Neuronal stem cell (in vitro differentiated cells): ENCODE measurements around the gene MORC2.

Source experiments
- DNase-seq: peaks from one replicate; pipeline ENCODE4 v3.0.0-alpha.2; 2013; ENCODE audit warnings: low spot score
- H2AFZ ChIP-seq: one replicate; pipeline ENCODE4 v1.6.1; 2013; ENCODE audit warnings: mild to moderate bottlenecking, low read length, inconsistent platforms
- H2AK5ac ChIP-seq: 2 replicates; pipeline ENCODE4 v1.6.1; 2013; ENCODE audit warnings: low read depth, mild to moderate bottlenecking, inconsistent platforms, low read length, moderate library complexity, mixed read lengths
- H2BK120ac ChIP-seq: 2 replicates; pipeline ENCODE4 v1.6.1; 2013; ENCODE audit warnings: low read depth, mild to moderate bottlenecking, inconsistent platforms, low read length, moderate library complexity, mixed read lengths
- H2BK12ac ChIP-seq: one replicate; pipeline ENCODE4 v1.6.1; 2013; ENCODE audit warnings: low read length, inconsistent platforms
- H2BK15ac ChIP-seq: 2 replicates; pipeline ENCODE4 v1.6.1; 2013; ENCODE audit warnings: mild to moderate bottlenecking, low read length, inconsistent platforms, mixed read lengths
- H2BK5ac ChIP-seq: one replicate; pipeline ENCODE4 v1.6.1; 2013; ENCODE audit warnings: inconsistent platforms, mild to moderate bottlenecking, low read length, moderate library complexity
- H3K14ac ChIP-seq: one replicate; pipeline ENCODE4 v1.6.1; 2013; ENCODE audit warnings: low read length, inconsistent platforms
- H3K18ac ChIP-seq: 2 replicates; pipeline ENCODE4 v1.6.1; 2013; ENCODE audit warnings: low read length, inconsistent platforms
- H3K23ac ChIP-seq: 2 replicates; pipeline ENCODE4 v1.6.1; 2013; ENCODE audit warnings: low read depth, mild to moderate bottlenecking, mixed read lengths, low read length, inconsistent platforms; ENCODE audit not compliant: poor library complexity
- H3K27ac ChIP-seq: replicated peaks from 3 replicates; pipeline ENCODE4 v1.5.1; 2013; ENCODE audit warnings: low read length, inconsistent platforms
- H3K27me3 ChIP-seq, 3 experiments: 2 replicates each; pipeline ENCODE4 v1.6.1; 2013; ENCODE audit warnings: low read length in 3 of 3, mild to moderate bottlenecking in 2 of 3, inconsistent platforms in 1 of 3, low read depth in 1 of 3, mixed read lengths in 1 of 3, moderate library complexity in 1 of 3; ENCODE audit not compliant: control insufficient read depth in 3 of 3, insufficient read depth in 3 of 3
- H3K36me3 ChIP-seq, 2 donors: replicated peaks in 1 of 2; 2 replicates each; pipeline ENCODE4 v1.6.1; 2013; ENCODE audit warnings: low read length in 2 of 2; ENCODE audit not compliant: control insufficient read depth in 2 of 2, insufficient read depth in 2 of 2
- H3K4ac ChIP-seq: 2 replicates; pipeline ENCODE4 v1.6.1; 2013; ENCODE audit warnings: inconsistent platforms, mild to moderate bottlenecking, low read length, moderate library complexity
- H3K4me1 ChIP-seq, 2 donors: 1 replicate in 1 of 2; 2 replicates in 1 of 2; pipeline ENCODE4 v1.6.1; 2013; ENCODE audit warnings: low read length in 2 of 2, low read depth in 1 of 2; ENCODE audit not compliant: control insufficient read depth in 2 of 2, insufficient read depth in 1 of 2
- H3K4me2 ChIP-seq: one replicate; pipeline ENCODE4 v1.6.1; 2013; ENCODE audit warnings: mild to moderate bottlenecking, low read length, inconsistent platforms; ENCODE audit not compliant: insufficient read depth, poor library complexity, severe bottlenecking
- H3K4me3 ChIP-seq, 2 donors: 2 replicates each; pipeline ENCODE4 v1.5.1; 2013; ENCODE audit warnings: low read length in 2 of 2, mild to moderate bottlenecking in 2 of 2, inconsistent platforms in 1 of 2, moderate library complexity in 1 of 2
- H3K79me1 ChIP-seq: one replicate; pipeline ENCODE4 v1.6.1; 2013; ENCODE audit warnings: low read depth, mild to moderate bottlenecking, inconsistent platforms, low read length, moderate library complexity
- H3K9ac ChIP-seq: one replicate; pipeline ENCODE4 v1.6.1; 2013; ENCODE audit warnings: mild to moderate bottlenecking, low read depth, low read length, inconsistent platforms; ENCODE audit not compliant: poor library complexity
- H3K9me3 ChIP-seq, 2 donors: replicated peaks in 1 of 2; 2 replicates each; pipeline versions ENCODE3 to v1.6.1; 2013; ENCODE audit warnings: low read length in 2 of 2, mild to moderate bottlenecking in 2 of 2, inconsistent platforms in 1 of 2, low read depth in 1 of 2, mixed read lengths in 1 of 2, moderate library complexity in 1 of 2; ENCODE audit not compliant: control insufficient read depth in 2 of 2, insufficient read depth in 1 of 2
- H4K8ac ChIP-seq: one replicate; pipeline ENCODE4 v1.6.1; 2013; ENCODE audit warnings: low read depth, mild to moderate bottlenecking, inconsistent platforms, low read length, moderate library complexity
- H4K91ac ChIP-seq: one replicate; pipeline ENCODE4 v1.6.1; 2013; ENCODE audit warnings: low read length, low read depth, mild to moderate bottlenecking, inconsistent platforms; ENCODE audit not compliant: poor library complexity
- WGBS, 2 donors: extraction: QIAGEN DNeasy Blood & Tissue Kit; methylation state at CpG; one replicate each; pipeline ENCODE4 v1.1.7; 2013; ENCODE audit warnings: missing lambda C conversion rate in 2 of 2, mixed read lengths in 1 of 2; ENCODE audit not compliant: insufficient read length in 2 of 2, insufficient replicate concordance in 1 of 2; ENCODE audit errors: extremely low coverage in 2 of 2; 5-methylcytosine and 5-hydroxymethylcytosine counted together

The MORC2 gene

DNA sequence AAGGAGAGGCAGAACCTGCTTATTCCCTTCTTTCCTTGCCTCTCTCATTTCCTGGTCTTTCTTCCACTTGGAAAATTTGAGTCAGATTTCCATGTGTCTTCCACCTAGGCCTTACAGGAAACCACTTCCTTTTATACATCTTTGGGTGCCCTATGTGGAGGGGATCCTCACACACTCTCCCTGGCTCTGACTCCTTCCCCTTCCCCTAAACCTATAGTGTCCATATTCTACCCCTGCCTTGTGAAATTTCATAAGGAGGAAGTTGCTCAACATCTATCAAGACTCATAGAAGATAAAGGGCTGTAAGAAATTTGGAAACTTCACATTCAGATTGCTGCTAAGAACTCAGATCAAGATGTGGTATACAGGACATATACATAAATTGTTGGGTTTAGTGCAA is 20.9 kb upstream of the MORC2 start:
- Histone ChIP-seq H3K14ac (no peak overlapping the region), H2AFZ (no peak overlapping the region), H2BK5ac (no peak overlapping the region), H3K36me3 (peaks cover 0 to 2% of the 10 kb centered on the region in 2 donors), H2AK5ac (no peak overlapping the region), H3K23ac (no peak overlapping the region), H2BK12ac (no peak overlapping the region), H2BK120ac (no peak overlapping the region), H3K4me1 (no peaks in the 10 kb centered on the region), H4K8ac (no peak overlapping the region), H3K79me1 (no peaks in the 10 kb centered on the region), H3K9ac (no peak overlapping the region), H3K27me3 (no peaks in the 10 kb centered on the region), H4K91ac (no peak overlapping the region), H2BK15ac (no peak overlapping the region), H3K4ac (no peak overlapping the region), H3K18ac (no peak overlapping the region), H3K9me3 (peaks cover 3 to 17% of the 10 kb centered on the region in 2 donors), H3K27ac (no peak overlapping the region), H3K4me3 (no peak overlapping the region), H3K4me2 (no peak overlapping the region)
- no peak for DNase-seq

DNA sequence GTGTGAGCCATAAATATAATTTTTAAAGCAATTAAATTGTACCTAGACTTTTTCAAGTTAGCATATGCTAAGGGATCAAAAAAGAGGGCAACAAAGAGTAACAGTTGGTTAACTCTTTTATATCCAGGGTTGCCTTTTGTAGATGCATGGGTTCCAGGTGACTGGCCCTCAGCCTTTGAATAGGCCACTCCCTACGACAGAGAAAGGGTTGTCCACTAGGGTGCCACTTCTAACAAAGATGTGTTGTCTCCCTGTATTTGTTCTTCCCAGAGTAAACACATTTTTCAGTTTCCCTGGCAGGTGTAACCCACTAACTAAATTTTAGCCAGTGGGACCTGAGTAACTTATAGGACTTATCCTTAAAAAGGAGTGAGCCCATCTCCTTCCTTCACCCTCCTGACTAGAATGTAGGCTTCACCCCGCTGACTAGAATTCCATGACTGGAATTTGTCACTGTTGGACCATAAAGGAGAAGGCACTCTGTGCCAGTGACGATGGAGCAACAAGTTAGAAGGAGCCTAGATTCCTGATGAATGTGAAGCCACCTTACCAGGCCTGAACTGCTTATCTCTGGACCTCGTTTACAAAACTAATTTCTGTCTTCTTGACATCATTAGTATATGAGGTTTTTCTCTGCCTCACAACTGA is 17.1 kb upstream of the MORC2 start:
- H3K9ac ChIP-seq, result no peak overlapping the region
- H2BK12ac ChIP-seq, result no peak overlapping the region
- peaks cover 20 to 23% of the 10 kb centered on the region in 2 donors for H3K9me3 ChIP-seq
- H2BK15ac ChIP-seq, result no peak overlapping the region
- no peak overlapping the region for H3K4me3 ChIP-seq
- peaks cover 0 to 2% of the 10 kb centered on the region in 2 donors for H3K36me3 ChIP-seq
- no peak overlapping the region for H3K4ac ChIP-seq
- H2BK5ac ChIP-seq, result no peak overlapping the region
- no peak overlapping the region for H2AK5ac ChIP-seq
- H3K18ac ChIP-seq, result no peak overlapping the region
- no peak overlapping the region for H3K4me2 ChIP-seq
- DNase-seq, result no peak
- no peak overlapping the region for H2AFZ ChIP-seq
- no CpG with 5 or more reads among the region's 4 CpGs for WGBS, 2 donors
- H3K14ac ChIP-seq, result no peak overlapping the region
- no peaks in the 10 kb centered on the region for H3K4me1 ChIP-seq
- no peak overlapping the region for H3K27ac ChIP-seq
- H4K91ac ChIP-seq, result no peak overlapping the region
- H3K27me3 ChIP-seq, result no peaks in the 10 kb centered on the region
- no peaks in the 10 kb centered on the region for H3K79me1 ChIP-seq
- no peak overlapping the region for H4K8ac ChIP-seq
- H3K23ac ChIP-seq, result no peak overlapping the region
- no peak overlapping the region for H2BK120ac ChIP-seq

DNA sequence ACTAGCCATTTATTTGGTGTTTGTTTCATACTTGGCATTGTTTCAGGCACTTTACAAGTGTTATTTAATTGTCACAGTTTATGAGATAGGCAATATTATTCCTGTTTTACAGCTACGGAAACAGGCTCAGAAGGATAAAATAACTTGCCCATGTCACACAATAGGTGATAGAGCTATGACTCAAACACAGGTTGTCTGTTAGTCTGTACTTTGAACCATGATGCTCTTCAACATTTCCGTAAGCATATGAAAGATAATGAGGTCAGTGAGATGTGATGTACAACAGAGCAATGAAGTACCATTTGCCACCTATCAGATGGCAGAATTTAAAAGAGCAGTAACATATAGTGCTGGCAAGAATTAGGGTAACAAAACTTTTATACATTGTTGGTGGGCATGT is 15.7 kb upstream of the MORC2 start:
- H3K27ac ChIP-seq, result no peak overlapping the region
- no peak overlapping the region for H3K9ac ChIP-seq
- H3K18ac ChIP-seq, result no peak overlapping the region
- no peak overlapping the region for H2BK15ac ChIP-seq
- H3K4me2 ChIP-seq, result no peak overlapping the region
- H3K79me1 ChIP-seq, result no peaks in the 10 kb centered on the region
- peaks cover 24 to 30% of the 10 kb centered on the region in 2 donors for H3K9me3 ChIP-seq
- no peaks in the 10 kb centered on the region for H3K4me1 ChIP-seq
- H4K8ac ChIP-seq, result no peak overlapping the region
- no peak overlapping the region for H3K14ac ChIP-seq
- H2AFZ ChIP-seq, result no peak overlapping the region
- no peak overlapping the region for H2BK12ac ChIP-seq
- no peak overlapping the region for H2BK120ac ChIP-seq
- H3K4ac ChIP-seq, result no peak overlapping the region
- peaks cover 0 to 2% of the 10 kb centered on the region in 2 donors for H3K36me3 ChIP-seq
- H3K23ac ChIP-seq, result no peak overlapping the region
- no peak overlapping the region for H3K4me3 ChIP-seq
- H4K91ac ChIP-seq, result no peak overlapping the region
- WGBS, 2 donors, result no CpG with 5 or more reads among the region's 2 CpGs
- H3K27me3 ChIP-seq, result no peaks in the 10 kb centered on the region
- H2AK5ac ChIP-seq, result no peak overlapping the region
- no peak for DNase-seq
- H2BK5ac ChIP-seq, result no peak overlapping the region

DNA sequence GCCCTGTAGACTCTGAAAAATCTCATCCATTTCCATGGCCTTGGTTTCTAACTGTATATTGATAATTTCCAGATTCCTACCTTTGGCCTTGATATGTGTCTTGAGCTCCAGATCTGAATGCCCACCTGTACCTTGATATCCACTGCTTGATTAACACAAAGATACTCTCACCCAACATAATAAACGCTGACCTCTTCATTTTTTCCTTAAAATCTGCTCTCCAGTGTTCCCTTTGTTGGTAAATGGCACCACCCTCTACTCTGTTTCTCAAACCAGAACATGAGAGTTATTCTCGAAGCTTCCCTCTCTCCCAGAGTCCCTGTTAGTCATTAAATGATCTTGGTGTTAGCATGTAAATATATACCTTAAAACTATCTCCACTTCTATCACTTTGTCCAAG is 13.9 kb upstream of the MORC2 start:
- H4K91ac ChIP-seq, result no peak overlapping the region
- no peak overlapping the region for H2BK12ac ChIP-seq
- no peak overlapping the region for H2AFZ ChIP-seq
- H2AK5ac ChIP-seq, result no peak overlapping the region
- no peak overlapping the region for H3K4me2 ChIP-seq
- no peak overlapping the region for H3K4ac ChIP-seq
- no peak for DNase-seq
- H2BK15ac ChIP-seq, result no peak overlapping the region
- no peak overlapping the region for H2BK120ac ChIP-seq
- peaks cover 30 to 45% of the 10 kb centered on the region in 2 donors for H3K9me3 ChIP-seq
- H3K4me1 ChIP-seq, result no peaks in the 10 kb centered on the region
- H3K79me1 ChIP-seq, result peaks cover 4% of the 10 kb centered on the region
- no peaks in the 10 kb centered on the region for H3K27me3 ChIP-seq
- H3K27ac ChIP-seq, result no peak overlapping the region
- H2BK5ac ChIP-seq, result no peak overlapping the region
- peaks cover 7 to 15% of the 10 kb centered on the region in 2 donors for H3K36me3 ChIP-seq
- no peak overlapping the region for H4K8ac ChIP-seq
- no peak overlapping the region for H3K23ac ChIP-seq
- H3K14ac ChIP-seq, result no peak overlapping the region
- H3K4me3 ChIP-seq, result no peak overlapping the region
- no peak overlapping the region for H3K18ac ChIP-seq
- WGBS, 2 donors, result no CpG with 5 or more reads among the region's 2 CpGs
- no peak overlapping the region for H3K9ac ChIP-seq
